ENCODE measurements around the gene PAX3.

The PAX3 gene

GRCh38 chr2:222268311-222268990, 30.3 kb downstream of the PAX3 start:
- no peak for TF ChIP-seq CEBPB (IDR thresholded peaks at IDR 0.05)
- no peak for TF ChIP-seq EP300 (IDR thresholded peaks at IDR 0.05; ENCODE audit: borderline replicate concordance)
- TF ChIP-seq TCF12 (IDR thresholded peaks at IDR 0.05; ENCODE audit: low read depth): no peak
- TF ChIP-seq RAD21 (IDR thresholded peaks at IDR 0.05; ENCODE audit: low read depth): no peak
- TF ChIP-seq ZBTB7A (IDR thresholded peaks at IDR 0.05; ENCODE audit: low read depth): no peak
- no peak for TF ChIP-seq FOXM1 (IDR thresholded peaks at IDR 0.05; ENCODE audit: borderline replicate concordance, low read depth)
- no peak for TF ChIP-seq TAF1 (IDR thresholded peaks at IDR 0.05; ENCODE audit: low read depth)
- TF ChIP-seq TEAD4 (IDR thresholded peaks at IDR 0.05): no peak
- no peak for TF ChIP-seq EGR1 (IDR thresholded peaks at IDR 0.05)
- no peak for TF ChIP-seq NFIC (IDR thresholded peaks at IDR 0.05)
- TF ChIP-seq, protein P1, sequence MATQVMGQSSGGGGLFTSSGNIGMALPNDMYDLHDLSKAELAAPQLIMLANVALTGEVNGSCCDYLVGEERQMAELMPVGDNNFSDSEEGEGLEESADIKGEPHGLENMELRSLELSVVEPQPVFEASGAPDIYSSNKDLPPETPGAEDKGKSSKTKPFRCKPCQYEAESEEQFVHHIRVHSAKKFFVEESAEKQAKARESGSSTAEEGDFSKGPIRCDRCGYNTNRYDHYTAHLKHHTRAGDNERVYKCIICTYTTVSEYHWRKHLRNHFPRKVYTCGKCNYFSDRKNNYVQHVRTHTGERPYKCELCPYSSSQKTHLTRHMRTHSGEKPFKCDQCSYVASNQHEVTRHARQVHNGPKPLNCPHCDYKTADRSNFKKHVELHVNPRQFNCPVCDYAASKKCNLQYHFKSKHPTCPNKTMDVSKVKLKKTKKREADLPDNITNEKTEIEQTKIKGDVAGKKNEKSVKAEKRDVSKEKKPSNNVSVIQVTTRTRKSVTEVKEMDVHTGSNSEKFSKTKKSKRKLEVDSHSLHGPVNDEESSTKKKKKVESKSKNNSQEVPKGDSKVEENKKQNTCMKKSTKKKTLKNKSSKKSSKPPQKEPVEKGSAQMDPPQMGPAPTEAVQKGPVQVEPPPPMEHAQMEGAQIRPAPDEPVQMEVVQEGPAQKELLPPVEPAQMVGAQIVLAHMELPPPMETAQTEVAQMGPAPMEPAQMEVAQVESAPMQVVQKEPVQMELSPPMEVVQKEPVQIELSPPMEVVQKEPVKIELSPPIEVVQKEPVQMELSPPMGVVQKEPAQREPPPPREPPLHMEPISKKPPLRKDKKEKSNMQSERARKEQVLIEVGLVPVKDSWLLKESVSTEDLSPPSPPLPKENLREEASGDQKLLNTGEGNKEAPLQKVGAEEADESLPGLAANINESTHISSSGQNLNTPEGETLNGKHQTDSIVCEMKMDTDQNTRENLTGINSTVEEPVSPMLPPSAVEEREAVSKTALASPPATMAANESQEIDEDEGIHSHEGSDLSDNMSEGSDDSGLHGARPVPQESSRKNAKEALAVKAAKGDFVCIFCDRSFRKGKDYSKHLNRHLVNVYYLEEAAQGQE (IDR thresholded peaks at IDR 0.05; ENCODE audit: low read depth): no peak
- no peak for TF ChIP-seq CREB1 (IDR thresholded peaks at IDR 0.05; ENCODE audit: low read depth)
- TF ChIP-seq YY1 (IDR thresholded peaks at IDR 0.05; ENCODE audit: low read depth): no peak
- TF ChIP-seq, protein P2, sequence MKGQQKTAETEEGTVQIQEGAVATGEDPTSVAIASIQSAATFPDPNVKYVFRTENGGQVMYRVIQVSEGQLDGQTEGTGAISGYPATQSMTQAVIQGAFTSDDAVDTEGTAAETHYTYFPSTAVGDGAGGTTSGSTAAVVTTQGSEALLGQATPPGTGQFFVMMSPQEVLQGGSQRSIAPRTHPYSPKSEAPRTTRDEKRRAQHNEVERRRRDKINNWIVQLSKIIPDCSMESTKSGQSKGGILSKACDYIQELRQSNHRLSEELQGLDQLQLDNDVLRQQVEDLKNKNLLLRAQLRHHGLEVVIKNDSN (IDR thresholded peaks at IDR 0.05): no peak
- no peak for TF ChIP-seq MAX (IDR thresholded peaks at IDR 0.05)

- TF ChIP-seq CEBPB (IDR thresholded peaks at IDR 0.05) (no peak), TEAD4 (IDR thresholded peaks at IDR 0.05) (no peak), CREB1 (IDR thresholded peaks at IDR 0.05; ENCODE audit: low read depth) (no peak), ZBTB7A (IDR thresholded peaks at IDR 0.05; ENCODE audit: low read depth) (no peak), EP300 (IDR thresholded peaks at IDR 0.05; ENCODE audit: borderline replicate concordance) (no peak), RAD21 (IDR thresholded peaks at IDR 0.05; ENCODE audit: low read depth) (no peak), TAF1 (IDR thresholded peaks at IDR 0.05; ENCODE audit: low read depth) (no peak), TCF12 (IDR thresholded peaks at IDR 0.05; ENCODE audit: low read depth) (no peak), NFIC (IDR thresholded peaks at IDR 0.05) (no peak), MAX (IDR thresholded peaks at IDR 0.05) (no peak), YY1 (IDR thresholded peaks at IDR 0.05; ENCODE audit: low read depth) (no peak), EGR1 (IDR thresholded peaks at IDR 0.05) (no peak), FOXM1 (IDR thresholded peaks at IDR 0.05; ENCODE audit: borderline replicate concordance, low read depth) (no peak)
- TF ChIP-seq, protein P2 (IDR thresholded peaks at IDR 0.05): no peak
- TF ChIP-seq, protein P1 (IDR thresholded peaks at IDR 0.05; ENCODE audit: low read depth): no peak
Measured at GRCh38 chr2:222264791-222265320, 33.9 kb downstream of the PAX3 start.

DNA sequence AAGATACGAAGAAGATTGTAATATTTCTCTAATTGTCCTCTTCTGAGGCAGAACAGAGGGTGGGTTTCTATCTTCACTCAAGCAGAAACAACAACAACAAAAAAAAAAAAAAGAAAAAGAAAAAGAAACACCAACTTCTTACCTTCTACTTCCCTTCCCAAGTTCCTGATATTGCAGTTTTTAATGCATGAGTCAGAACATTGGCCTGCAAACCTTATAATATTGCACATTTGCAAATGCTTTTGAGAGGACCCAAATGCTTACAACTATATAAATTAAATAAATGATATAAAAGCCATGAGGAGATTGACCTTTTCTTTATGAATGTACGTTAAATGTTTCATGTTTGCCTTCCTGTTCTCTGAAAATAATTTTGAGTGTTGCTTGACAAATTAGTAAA, 37.3 kb downstream of the PAX3 start:
- TF ChIP-seq, protein P1 (IDR thresholded peaks at IDR 0.05; ENCODE audit: low read depth): no peak
- no peak for TF ChIP-seq FOXM1 (IDR thresholded peaks at IDR 0.05; ENCODE audit: borderline replicate concordance, low read depth)
- TF ChIP-seq TEAD4 (IDR thresholded peaks at IDR 0.05): no peak
- no peak for TF ChIP-seq TAF1 (IDR thresholded peaks at IDR 0.05; ENCODE audit: low read depth)
- TF ChIP-seq CEBPB (IDR thresholded peaks at IDR 0.05): no peak
- no peak for TF ChIP-seq EP300 (IDR thresholded peaks at IDR 0.05; ENCODE audit: borderline replicate concordance)
- TF ChIP-seq, protein P2 (IDR thresholded peaks at IDR 0.05): no peak
- TF ChIP-seq TCF12 (IDR thresholded peaks at IDR 0.05; ENCODE audit: low read depth): no peak
- no peak for TF ChIP-seq RAD21 (IDR thresholded peaks at IDR 0.05; ENCODE audit: low read depth)
- no peak for TF ChIP-seq ZBTB7A (IDR thresholded peaks at IDR 0.05; ENCODE audit: low read depth)
- TF ChIP-seq EGR1 (IDR thresholded peaks at IDR 0.05): no peak
- no peak for TF ChIP-seq YY1 (IDR thresholded peaks at IDR 0.05; ENCODE audit: low read depth)
- TF ChIP-seq CREB1 (IDR thresholded peaks at IDR 0.05; ENCODE audit: low read depth): no peak
- no peak for TF ChIP-seq NFIC (IDR thresholded peaks at IDR 0.05)
- no peak for TF ChIP-seq MAX (IDR thresholded peaks at IDR 0.05)
